ENCODE results near the gene ZNF593. TPM values are rescaled to one million over a fixed set of nuclear protein-coding genes. Genes with fewer than 3 reads are reported as not detected.

ZNF593 gene
- total and polyA plus RNA-seq, 2 donors (not counting 1 experiment from before 2014, with no cell fraction given): 10.7 to 60.0 TPM

- ChIA-PET POLR2A (no interaction called here), CTCF (interaction anchor here (1.3 kb wide), 1 partner anchor 230 kb away, joined by 3 read pairs; no protein-coding TSS in a partner anchor)
- Mint-ChIP-seq H3K27me3 (no peaks in the 10 kb centered on the region), H3K9me3 (ENCODE audit: insufficient read depth) (no peaks in the 10 kb centered on the region), H3K4me3 (no peak overlapping the region), H3K27ac (no peak overlapping the region), H3K4me1 (no peaks in the 10 kb centered on the region)
- H4K20me1 ChIP-seq (ENCODE audit: control insufficient read depth, insufficient read depth, low read length, poor library complexity, severe bottlenecking): no peaks in the 10 kb centered on the region
- H3K27ac ChIP-seq (ENCODE audit: low read length in 2 of 2): no peak overlapping the region
- TF ChIP-seq, protein P1, sequence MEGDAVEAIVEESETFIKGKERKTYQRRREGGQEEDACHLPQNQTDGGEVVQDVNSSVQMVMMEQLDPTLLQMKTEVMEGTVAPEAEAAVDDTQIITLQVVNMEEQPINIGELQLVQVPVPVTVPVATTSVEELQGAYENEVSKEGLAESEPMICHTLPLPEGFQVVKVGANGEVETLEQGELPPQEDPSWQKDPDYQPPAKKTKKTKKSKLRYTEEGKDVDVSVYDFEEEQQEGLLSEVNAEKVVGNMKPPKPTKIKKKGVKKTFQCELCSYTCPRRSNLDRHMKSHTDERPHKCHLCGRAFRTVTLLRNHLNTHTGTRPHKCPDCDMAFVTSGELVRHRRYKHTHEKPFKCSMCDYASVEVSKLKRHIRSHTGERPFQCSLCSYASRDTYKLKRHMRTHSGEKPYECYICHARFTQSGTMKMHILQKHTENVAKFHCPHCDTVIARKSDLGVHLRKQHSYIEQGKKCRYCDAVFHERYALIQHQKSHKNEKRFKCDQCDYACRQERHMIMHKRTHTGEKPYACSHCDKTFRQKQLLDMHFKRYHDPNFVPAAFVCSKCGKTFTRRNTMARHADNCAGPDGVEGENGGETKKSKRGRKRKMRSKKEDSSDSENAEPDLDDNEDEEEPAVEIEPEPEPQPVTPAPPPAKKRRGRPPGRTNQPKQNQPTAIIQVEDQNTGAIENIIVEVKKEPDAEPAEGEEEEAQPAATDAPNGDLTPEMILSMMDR (IDR thresholded peaks at IDR 0.05): no peak
- TF ChIP-seq EZH2 (IDR thresholded peaks at IDR 0.05; ENCODE audit: borderline replicate concordance, insufficient read depth, low read depth, low read length, poor library complexity, severe bottlenecking): no peak
- intact Hi-C loops (cut with micrococcal nuclease): no loop called here
- H2AFZ ChIP-seq (ENCODE audit: insufficient read depth, low read depth, low read length, poor library complexity, severe bottlenecking): no peak overlapping the region
- WGBS (ENCODE audit: insufficient coverage): no CpG with 5 or more reads among the region's 6 CpGs
- H3K4me1 ChIP-seq (ENCODE audit: control insufficient read depth in 2 of 2, insufficient read depth in 2 of 2, low read length in 2 of 2): no peaks in the 10 kb centered on the region
- no peaks in the 10 kb centered on the region for H3K36me3 ChIP-seq (replicated peaks in 1 of 2; ENCODE audit: control extremely low read depth in 1 of 2, control insufficient read depth in 1 of 2, extremely low read depth in 1 of 2, insufficient read depth in 2 of 2, low read length in 1 of 2)
- no peak overlapping the region for H3K4me3 ChIP-seq (ENCODE audit: control extremely low read depth in 1 of 5, extremely low read depth in 1 of 5, insufficient read depth in 1 of 5, low read depth in 2 of 5, low read length in 4 of 5)
- H3K9me3 ChIP-seq (ENCODE audit: control extremely low read depth in 1 of 3, control insufficient read depth in 2 of 3, insufficient read depth in 1 of 3, low read length in 2 of 3): no peaks in the 10 kb centered on the region
- H3K79me2 ChIP-seq (ENCODE audit: control insufficient read depth, insufficient read depth, low read length): no peaks in the 10 kb centered on the region
- no peak for DNase-seq
- no peak overlapping the region for H3K4me2 ChIP-seq (replicated peaks; ENCODE audit: low read depth, low read length, poor library complexity, severe bottlenecking)
- H3K27me3 ChIP-seq (replicated peaks in 1 of 4; ENCODE audit: control extremely low read depth in 1 of 4, control insufficient read depth in 3 of 4, insufficient read depth in 4 of 4, low read length in 3 of 4): no peaks in the 10 kb centered on the region
- ATAC-seq (ENCODE audit: low read depth): no peak
- no peak overlapping the region for H3K9ac ChIP-seq (ENCODE audit: low read length)
Measured at GRCh38 chr1:26187882-26188281, 18.2 kb downstream of the ZNF593 start.

- Mint-ChIP-seq H3K4me3 (no peak overlapping the region), H3K27me3 (no peaks in the 10 kb centered on the region), H3K27ac (no peak overlapping the region), H3K4me1 (no peaks in the 10 kb centered on the region), H3K9me3 (ENCODE audit: insufficient read depth) (no peaks in the 10 kb centered on the region)
- ChIA-PET CTCF (interaction anchor here (1.0 to 1.3 kb wide), 3 partner anchors 43 to 229 kb away, joined by 3 read pairs; no protein-coding TSS in a partner anchor), POLR2A (no interaction called here)
- ATAC-seq (ENCODE audit: low read depth) (no peak), DNase-seq (no peak)
- intact Hi-C loops (cut with micrococcal nuclease): no loop called here
- Histone ChIP-seq H3K9me3 (ENCODE audit: control extremely low read depth in 1 of 3, control insufficient read depth in 2 of 3, insufficient read depth in 1 of 3, low read length in 2 of 3) (no peaks in the 10 kb centered on the region), H3K27ac (ENCODE audit: low read length in 2 of 2) (no peak overlapping the region), H3K27me3 (replicated peaks in 1 of 4; ENCODE audit: control extremely low read depth in 1 of 4, control insufficient read depth in 3 of 4, insufficient read depth in 4 of 4, low read length in 3 of 4) (no peaks in the 10 kb centered on the region), H3K79me2 (ENCODE audit: control insufficient read depth, insufficient read depth, low read length) (no peaks in the 10 kb centered on the region), H4K20me1 (ENCODE audit: control insufficient read depth, insufficient read depth, low read length, poor library complexity, severe bottlenecking) (no peaks in the 10 kb centered on the region), H2AFZ (ENCODE audit: insufficient read depth, low read depth, low read length, poor library complexity, severe bottlenecking) (no peak overlapping the region), H3K4me1 (ENCODE audit: control insufficient read depth in 2 of 2, insufficient read depth in 2 of 2, low read length in 2 of 2) (no peaks in the 10 kb centered on the region), H3K36me3 (replicated peaks in 1 of 2; ENCODE audit: control extremely low read depth in 1 of 2, control insufficient read depth in 1 of 2, extremely low read depth in 1 of 2, insufficient read depth in 2 of 2, low read length in 1 of 2) (no peaks in the 10 kb centered on the region), H3K4me2 (replicated peaks; ENCODE audit: low read depth, low read length, poor library complexity, severe bottlenecking) (no peak overlapping the region), H3K4me3 (ENCODE audit: control extremely low read depth in 1 of 5, extremely low read depth in 1 of 5, insufficient read depth in 1 of 5, low read depth in 2 of 5, low read length in 4 of 5) (no peak overlapping the region), H3K9ac (ENCODE audit: low read length) (no peak overlapping the region)
- 100% methylated on average over 2 of the region's 8 CpGs for WGBS (ENCODE audit: insufficient coverage)
- TF ChIP-seq EZH2 (IDR thresholded peaks at IDR 0.05; ENCODE audit: borderline replicate concordance, insufficient read depth, low read depth, low read length, poor library complexity, severe bottlenecking): no peak
- TF ChIP-seq, protein P1 (IDR thresholded peaks at IDR 0.05): no peak
Measured at GRCh38 chr1:26188477-26188876, 18.8 kb downstream of the ZNF593 start.
